H9 (cell line): Measurements from ENCODE around the gene GLB1L. TPM values are rescaled to one million over a fixed set of nuclear protein-coding genes. Genes with fewer than 3 reads are reported as not detected.

ENCODE experiments used
- DNase-seq: peaks from one replicate; pipeline ENCODE4 v3.0.0-alpha.2; 2017
- H2AFZ ChIP-seq: one replicate; pipeline ENCODE4 v1.6.1; 2013; ENCODE audit warnings: mild to moderate bottlenecking, low read length, control low read depth, moderate library complexity
- H2AK5ac ChIP-seq: 2 replicates; pipeline ENCODE4 v1.6.1; 2013; ENCODE audit warnings: low read length, control low read depth, mixed read lengths; ENCODE audit not compliant: insufficient read length
- H2BK120ac ChIP-seq: one replicate; pipeline ENCODE4 v1.6.1; 2013; ENCODE audit warnings: low read depth, mild to moderate bottlenecking, low read length, control low read depth, inconsistent platforms; ENCODE audit not compliant: poor library complexity, severe bottlenecking
- H2BK12ac ChIP-seq: 2 replicates; pipeline ENCODE4 v1.6.1; 2013; ENCODE audit warnings: low read length, control low read depth, mixed read lengths, low read depth; ENCODE audit not compliant: insufficient read length
- H2BK15ac ChIP-seq: 2 replicates; pipeline ENCODE4 v1.6.1; 2013; ENCODE audit warnings: low read depth, low read length, control low read depth
- H2BK20ac ChIP-seq: one replicate; pipeline ENCODE4 v1.6.1; 2013; ENCODE audit warnings: low read depth, mild to moderate bottlenecking, low read length, control low read depth, inconsistent platforms; ENCODE audit not compliant: poor library complexity, severe bottlenecking
- H2BK5ac ChIP-seq: 2 replicates; pipeline ENCODE4 v1.6.1; 2013; ENCODE audit warnings: low read length, control low read depth, mixed read lengths; ENCODE audit not compliant: insufficient read length
- H3K14ac ChIP-seq: 2 replicates; pipeline ENCODE4 v1.6.1; 2013; ENCODE audit warnings: low read length, control low read depth; ENCODE audit not compliant: insufficient read depth
- H3K18ac ChIP-seq: 2 replicates; pipeline ENCODE4 v1.6.1; 2013; ENCODE audit warnings: low read depth, mild to moderate bottlenecking, mixed read lengths, low read length, control low read depth; ENCODE audit not compliant: insufficient read length
- H3K23ac ChIP-seq: 2 replicates; pipeline ENCODE4 v1.6.1; 2013; ENCODE audit warnings: low read length, control low read depth, mixed read lengths, low read depth; ENCODE audit not compliant: insufficient read length
- H3K23me2 ChIP-seq: 2 replicates; pipeline ENCODE4 v1.6.1; 2013; ENCODE audit warnings: low read depth, mild to moderate bottlenecking, mixed read lengths, low read length, control low read depth; ENCODE audit not compliant: insufficient read length, poor library complexity, severe bottlenecking
- H3K27ac ChIP-seq: 2 replicates; pipeline ENCODE4 v1.5.1; 2013; ENCODE audit warnings: low read length, control low read depth, mixed read lengths, low read depth; ENCODE audit not compliant: insufficient read length
- H3K27me3 ChIP-seq: 2 replicates; pipeline ENCODE4 v1.6.1; 2013; ENCODE audit warnings: low read length, control low read depth, inconsistent platforms; ENCODE audit not compliant: insufficient read depth
- H3K4ac ChIP-seq: 2 replicates; pipeline ENCODE4 v1.6.1; 2013; ENCODE audit warnings: low read depth, mild to moderate bottlenecking, control low read depth, inconsistent platforms, low read length, moderate library complexity
- H3K4me1 ChIP-seq: 2 replicates; pipeline ENCODE4 v1.6.1; 2013; ENCODE audit warnings: low read length, control low read depth, inconsistent platforms; ENCODE audit not compliant: insufficient read depth
- H3K4me2 ChIP-seq: 2 replicates; pipeline ENCODE4 v1.6.1; 2013; ENCODE audit warnings: low read length, control low read depth, mixed read lengths; ENCODE audit not compliant: insufficient read length, insufficient read depth
- H3K56ac ChIP-seq: 2 replicates; pipeline ENCODE4 v1.6.1; 2013; ENCODE audit warnings: low read depth, mild to moderate bottlenecking, mixed read lengths, low read length, control low read depth; ENCODE audit not compliant: insufficient read length
- H3K79me1 ChIP-seq: 2 replicates; pipeline ENCODE4 v1.6.1; 2013; ENCODE audit warnings: low read depth, mild to moderate bottlenecking, moderate library complexity, low read length, control low read depth, inconsistent platforms; ENCODE audit not compliant: insufficient read depth, poor library complexity, severe bottlenecking
- H3K79me2 ChIP-seq: 2 replicates; pipeline ENCODE4 v1.6.1; 2013; ENCODE audit warnings: low read length, control low read depth, inconsistent platforms; ENCODE audit not compliant: insufficient read depth
- H3K9ac ChIP-seq: 2 replicates; pipeline ENCODE4 v1.6.1; 2013; ENCODE audit warnings: low read length, control low read depth, mixed read lengths; ENCODE audit not compliant: insufficient read length; ENCODE audit errors: extremely low read depth
- H3K9me3 ChIP-seq: one replicate; pipeline ENCODE4 v1.6.1; 2013; ENCODE audit warnings: low read depth, low read length, inconsistent platforms; ENCODE audit not compliant: control insufficient read depth
- H3T11ph ChIP-seq: one replicate; pipeline ENCODE4 v1.6.1; 2013; ENCODE audit warnings: mild to moderate bottlenecking, low read length, control low read depth, inconsistent platforms
- H4K20me1 ChIP-seq: one replicate; pipeline ENCODE4 v1.6.1; 2013; ENCODE audit not compliant: control insufficient read depth, insufficient read length, insufficient read depth
- H4K5ac ChIP-seq: 2 replicates; pipeline ENCODE4 v1.6.1; 2013; ENCODE audit warnings: low read depth, mild to moderate bottlenecking, mixed read lengths, low read length, control low read depth; ENCODE audit not compliant: insufficient read length
- H4K8ac ChIP-seq: replicated peaks from 2 replicates; pipeline ENCODE4 v1.6.1; 2013; ENCODE audit warnings: low read length, control low read depth, mixed read lengths, low read depth; ENCODE audit not compliant: insufficient read length
- H4K91ac ChIP-seq: 2 replicates; pipeline ENCODE4 v1.6.1; 2013; ENCODE audit warnings: low read depth, mild to moderate bottlenecking, moderate library complexity, mixed read lengths, low read length, control low read depth; ENCODE audit not compliant: insufficient read length
- H3K27ac Mint-ChIP-seq, 3 experiments: 2 replicates in 2 of 3; 3 replicates in 1 of 3; pipeline ENCODE4 v1.8.0; 2020 to 2021; ENCODE audit warnings: mixed read lengths in 3 of 3, mild to moderate bottlenecking in 1 of 3, moderate library complexity in 1 of 3
- H3K27me3 Mint-ChIP-seq: 2 replicates; pipeline ENCODE4 v1.8.0; 2021; ENCODE audit warnings: low read depth, mild to moderate bottlenecking, moderate library complexity, mixed read lengths
- H3K36me3 Mint-ChIP-seq, 3 experiments: 2 replicates in 2 of 3; 3 replicates in 1 of 3; pipeline ENCODE4 v1.8.0; 2020 to 2021; ENCODE audit warnings: low read depth in 3 of 3, mixed read lengths in 3 of 3; ENCODE audit not compliant: insufficient read depth in 1 of 3
- H3K4me1 Mint-ChIP-seq, 2 experiments: 2 replicates each; pipeline ENCODE4 v1.8.0; 2020; ENCODE audit warnings: mixed read lengths in 2 of 2
- H3K4me3 Mint-ChIP-seq, 2 experiments: 2 replicates in 1 of 2; 3 replicates in 1 of 2; pipeline ENCODE4 v1.8.0; 2020 to 2021; ENCODE audit warnings: mild to moderate bottlenecking in 2 of 2, mixed read lengths in 2 of 2, moderate library complexity in 1 of 2
- H3K9me3 Mint-ChIP-seq, 2 experiments: 2 replicates in 1 of 2; 3 replicates in 1 of 2; pipeline ENCODE4 v1.8.0; 2020; ENCODE audit warnings: mild to moderate bottlenecking in 2 of 2, mixed read lengths in 2 of 2, moderate library complexity in 1 of 2
- CTCF ChIP-seq: fragments of 200-600 bp; sonication (generic); conservative IDR thresholded peaks from 3 replicates; pipeline ENCODE4 v1.8.0; 2021; ENCODE audit warnings: antibody characterized with exemption, mild to moderate bottlenecking
- WGBS: extraction: QIAGEN DNeasy Blood & Tissue Kit; methylation state at CpG from one replicate; pipeline ENCODE4 v1.1.7; 2013; ENCODE audit warnings: missing lambda C conversion rate, low lambda C conversion rate, mixed read lengths; ENCODE audit not compliant: insufficient read length; ENCODE audit errors: extremely low coverage; 5-methylcytosine and 5-hydroxymethylcytosine counted together
- total RNA-seq: library from RNA; stranded (reverse); gene quantifications from 2 replicates; pipeline ENCODE4 v1.2.1, GENCODE V29; 2021

The GLB1L gene
- total RNA-seq, 1 experiment from 2014 or later: 6.5 TPM

GRCh38 chr2:219284501-219285372 is 39.5 kb upstream of the GLB1L start:
- Histone ChIP-seq H4K20me1 (no peaks in the 10 kb centered on the region), H2BK15ac (no peak overlapping the region), H2AK5ac (no peak overlapping the region), H3K4me1 (no peaks in the 10 kb centered on the region; the same call in 1 of the 2 replicates), H3K18ac (no peak overlapping the region), H2BK12ac (no peak overlapping the region), H2BK5ac (no peak overlapping the region), H4K5ac (no peak overlapping the region), H3K79me1 (no peaks in the 10 kb centered on the region), H2AFZ (no peak overlapping the region), H3K9ac (no peak overlapping the region), H3K23me2 (peaks cover 6% of the 10 kb centered on the region), H2BK120ac (no peak overlapping the region), H3K79me2 (no peaks in the 10 kb centered on the region), H3K4ac (no peak overlapping the region), H3K9me3 (no peaks in the 10 kb centered on the region), H3K56ac (no peak overlapping the region), H4K8ac (no peak overlapping the region), H4K91ac (no peak overlapping the region), H3T11ph (no peak overlapping the region), H3K23ac (no peak overlapping the region), H3K27me3 (no peaks in the 10 kb centered on the region), H3K14ac (no peak overlapping the region), H2BK20ac (no peak overlapping the region), H3K27ac (no peak overlapping the region), H3K4me2 (no peak overlapping the region)
- Mint-ChIP-seq H3K4me3 (no peak overlapping the region), H3K27ac (no peak overlapping the region), H3K9me3 (no peaks in the 10 kb centered on the region), H3K4me1 (peaks cover 14 to 19% of the 10 kb centered on the region in 2 experiments), H3K36me3 (peaks cover 4 to 34% (median 17%) of the 10 kb centered on the region in 3 experiments; a peak in 6 of 7 replicates), H3K27me3 (no peaks in the 10 kb centered on the region)
- WGBS: no CpG with 5 or more reads among the region's 16 CpGs
- DNase-seq: no peak
- no peak for TF ChIP-seq CTCF
